Karpas-422 (cell line): ENCODE results near the gene PECR. TPM values are rescaled to one million over a fixed set of nuclear protein-coding genes. Genes with fewer than 3 reads are reported as not detected.

Experiments used
- DNase-seq: peaks from one replicate; pipeline ENCODE4 v3.0.0-alpha.2; 2015
- H2AFZ ChIP-seq: fragments of 200-600 bp; sonication (generic); 2 replicates; pipeline ENCODE4 v1.6.1; 2014; ENCODE audit warnings: antibody characterized with exemption, low read length, mixed read lengths
- H3K27ac ChIP-seq: fragments of 200-600 bp; sonication (generic); 2 replicates; pipeline ENCODE4 v1.5.1; 2014; ENCODE audit warnings: mild to moderate bottlenecking, low read length, moderate library complexity
- H3K27me3 ChIP-seq: fragments of 200-600 bp; sonication (generic); 2 replicates; pipeline ENCODE4 v1.6.1; 2014; ENCODE audit warnings: low read length, mixed read lengths
- H3K36me3 ChIP-seq: fragments of 200-600 bp; sonication (generic); 2 replicates; pipeline ENCODE4 v1.6.1; 2014; ENCODE audit warnings: low read length, mixed read lengths; ENCODE audit not compliant: insufficient read depth
- H3K4me1 ChIP-seq: fragments of 200-600 bp; sonication (generic); 2 replicates; pipeline ENCODE4 v1.6.1; 2014; ENCODE audit warnings: mild to moderate bottlenecking, low read length, mixed read lengths
- H3K4me2 ChIP-seq: fragments of 200-600 bp; sonication (generic); 2 replicates; pipeline ENCODE4 v1.6.1; 2014; ENCODE audit warnings: low read length, low read depth, mild to moderate bottlenecking; ENCODE audit not compliant: poor library complexity, severe bottlenecking
- H3K4me3 ChIP-seq: fragments of 200-600 bp; sonication (generic); 2 replicates; pipeline ENCODE4 v1.5.1; 2014; ENCODE audit warnings: mild to moderate bottlenecking, antibody characterized with exemption, low read length, mixed read lengths
- H3K79me2 ChIP-seq: fragments of 200-600 bp; sonication (generic); 2 replicates; pipeline ENCODE4 v1.6.1; 2014; ENCODE audit warnings: mild to moderate bottlenecking, low read length, mixed read lengths
- H3K9ac ChIP-seq: fragments of 200-600 bp; sonication (generic); 2 replicates; pipeline ENCODE4 v1.6.0; 2014; ENCODE audit warnings: low read length
- H3K9me2 ChIP-seq: fragments of 200-600 bp; sonication (generic), shearing (Covaris generic); replicated peaks from 2 replicates; pipeline ENCODE4 v1.6.0; 2014; ENCODE audit warnings: mild to moderate bottlenecking, low read length, moderate library complexity; ENCODE audit not compliant: insufficient read depth
- H3K9me3 ChIP-seq: fragments of 300-700, 200-600 bp; sonication (generic); 2 replicates; pipeline ENCODE4 v1.6.1; 2014; ENCODE audit warnings: low read length, mixed read lengths
- H4K20me1 ChIP-seq: fragments of 200-600 bp; sonication (generic); 2 replicates; pipeline ENCODE4 v1.6.1; 2014; ENCODE audit warnings: mild to moderate bottlenecking, antibody characterized with exemption, low read length, low read depth; ENCODE audit not compliant: insufficient read depth
- total RNA-seq: library from RNA; depleted of rRNA; stranded (reverse); fragments of >200 nt; shearing (Covaris generic); gene quantifications from 2 replicates; pipeline ENCODE4 v1.2.3, GENCODE V29; 2014; ENCODE audit warnings: low replicate concordance

Gene PECR
- total RNA-seq, 1 experiment from 2014 or later, result 0.30 TPM

DNA sequence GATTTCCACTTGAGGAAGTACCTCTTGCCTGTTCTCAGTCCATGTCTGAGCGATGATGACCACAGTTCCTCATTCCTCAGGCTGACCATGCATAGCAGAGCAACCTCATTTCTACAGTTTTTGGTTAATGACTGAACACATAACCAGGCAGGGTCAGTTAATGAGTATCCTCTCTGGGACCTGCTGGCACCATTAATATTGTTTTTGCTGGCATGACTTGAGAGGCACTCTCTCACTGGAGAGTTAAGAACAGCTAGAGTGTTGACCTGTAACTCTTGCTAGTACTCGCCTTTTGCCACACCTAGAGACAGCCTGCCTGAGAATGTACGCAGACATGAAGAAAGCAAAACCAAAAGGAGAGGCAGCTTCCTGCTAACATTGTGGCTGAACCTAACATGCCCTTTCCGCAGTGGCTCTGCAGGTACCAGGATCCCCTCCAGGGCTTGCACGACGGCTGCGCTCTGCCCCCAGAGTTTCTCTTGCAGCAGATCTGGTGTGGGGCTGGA is 23.9 kb downstream of the PECR start:
- H3K36me3 ChIP-seq, result no peaks in the 10 kb centered on the region
- no peak overlapping the region for H2AFZ ChIP-seq
- no peaks in the 10 kb centered on the region for H3K79me2 ChIP-seq
- no peaks in the 10 kb centered on the region for H3K9me2 ChIP-seq
- no peaks in the 10 kb centered on the region for H3K4me1 ChIP-seq
- no peaks in the 10 kb centered on the region for H4K20me1 ChIP-seq
- no peak for DNase-seq
- no peak overlapping the region for H3K9ac ChIP-seq
- H3K9me3 ChIP-seq, result no peaks in the 10 kb centered on the region
- no peak overlapping the region for H3K27ac ChIP-seq
- no peaks in the 10 kb centered on the region for H3K27me3 ChIP-seq
- H3K4me3 ChIP-seq, result no peak overlapping the region
- no peak overlapping the region for H3K4me2 ChIP-seq

DNA sequence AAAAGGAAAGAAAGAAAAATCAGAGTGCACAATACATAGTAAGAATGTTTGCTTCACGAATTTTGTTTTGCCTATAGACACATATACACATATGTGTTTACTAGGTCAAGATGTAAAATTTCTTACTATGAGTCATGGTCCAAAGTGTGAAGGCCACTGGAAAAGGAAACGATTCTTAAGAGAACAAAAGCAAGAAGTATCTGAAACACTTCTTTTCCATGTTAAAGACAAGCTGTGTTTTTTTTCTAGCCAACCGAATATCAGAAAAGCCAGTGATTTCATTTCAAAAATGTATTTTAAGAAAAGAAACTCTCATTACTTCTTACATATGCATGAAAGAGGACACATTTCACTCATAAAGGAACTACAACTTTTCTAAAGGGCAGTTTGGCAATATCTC is 24.9 kb downstream of the PECR start:
- Histone ChIP-seq H3K4me3 (no peak overlapping the region), H3K27ac (no peak overlapping the region), H2AFZ (no peak overlapping the region), H3K9ac (no peak overlapping the region), H4K20me1 (no peaks in the 10 kb centered on the region), H3K9me2 (no peaks in the 10 kb centered on the region), H3K4me1 (no peaks in the 10 kb centered on the region), H3K4me2 (no peak overlapping the region), H3K9me3 (no peaks in the 10 kb centered on the region), H3K79me2 (no peaks in the 10 kb centered on the region), H3K36me3 (no peaks in the 10 kb centered on the region), H3K27me3 (no peaks in the 10 kb centered on the region)
- no peak for DNase-seq

DNA sequence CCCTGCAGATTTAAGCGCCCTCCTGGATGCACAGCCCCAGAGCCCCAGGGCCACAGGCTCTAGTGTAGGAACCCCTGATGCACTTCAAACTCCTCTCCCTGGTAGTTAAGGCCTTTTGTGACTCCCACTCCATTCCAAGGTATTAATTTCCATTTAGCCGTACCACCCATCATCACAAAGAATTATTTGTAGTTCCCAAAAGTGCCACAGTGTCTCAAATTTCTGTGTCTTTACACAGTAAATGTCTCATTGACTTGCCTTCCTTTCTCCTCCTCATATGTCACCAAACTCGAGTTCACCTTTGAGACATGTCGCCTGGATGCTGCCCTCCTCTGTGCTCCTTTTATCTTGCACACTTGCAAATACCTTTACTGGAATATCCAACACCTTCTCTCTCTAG is 25.9 kb downstream of the PECR start:
- H3K4me2 ChIP-seq, result no peak overlapping the region

DNA sequence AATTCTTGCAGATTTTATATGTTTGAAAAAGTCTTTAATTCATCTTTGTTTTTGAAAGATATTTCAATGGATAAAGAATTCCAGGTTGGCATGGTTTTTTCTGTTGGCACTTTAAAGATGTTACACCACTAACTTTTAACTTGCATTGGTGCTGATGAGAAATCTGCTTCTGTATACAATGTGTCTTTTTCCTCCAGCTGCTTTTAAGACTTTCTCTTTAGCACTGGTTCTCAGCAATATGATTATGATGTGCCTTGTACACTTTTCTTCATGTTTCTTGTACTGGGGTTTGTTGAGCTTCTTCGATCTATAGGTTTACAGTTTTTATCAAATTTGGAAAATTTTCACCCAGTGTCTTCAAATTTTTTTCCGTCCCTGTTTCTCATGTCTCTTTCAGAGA is 29.2 kb downstream of the PECR start:
- Histone ChIP-seq H2AFZ (no peak overlapping the region), H3K27me3 (no peaks in the 10 kb centered on the region), H3K9ac (no peak overlapping the region), H3K4me2 (no peak overlapping the region), H3K79me2 (no peaks in the 10 kb centered on the region), H3K9me3 (no peaks in the 10 kb centered on the region), H4K20me1 (no peaks in the 10 kb centered on the region), H3K4me3 (no peak overlapping the region), H3K36me3 (no peaks in the 10 kb centered on the region), H3K4me1 (no peaks in the 10 kb centered on the region), H3K9me2 (no peaks in the 10 kb centered on the region), H3K27ac (no peak overlapping the region)
- no peak for DNase-seq

More for the DNA sequence above, 25.9 kb downstream of the PECR start:
- H3K4me3 ChIP-seq, result no peak overlapping the region
- no peak overlapping the region for H3K27ac ChIP-seq
- no peak overlapping the region for H2AFZ ChIP-seq
- no peaks in the 10 kb centered on the region for H4K20me1 ChIP-seq
- H3K9ac ChIP-seq, result no peak overlapping the region
- H3K9me3 ChIP-seq, result no peaks in the 10 kb centered on the region
- no peaks in the 10 kb centered on the region for H3K9me2 ChIP-seq
- H3K4me1 ChIP-seq, result no peaks in the 10 kb centered on the region
- H3K27me3 ChIP-seq, result no peaks in the 10 kb centered on the region
- no peak for DNase-seq
- no peaks in the 10 kb centered on the region for H3K79me2 ChIP-seq
- no peaks in the 10 kb centered on the region for H3K36me3 ChIP-seq

DNA sequence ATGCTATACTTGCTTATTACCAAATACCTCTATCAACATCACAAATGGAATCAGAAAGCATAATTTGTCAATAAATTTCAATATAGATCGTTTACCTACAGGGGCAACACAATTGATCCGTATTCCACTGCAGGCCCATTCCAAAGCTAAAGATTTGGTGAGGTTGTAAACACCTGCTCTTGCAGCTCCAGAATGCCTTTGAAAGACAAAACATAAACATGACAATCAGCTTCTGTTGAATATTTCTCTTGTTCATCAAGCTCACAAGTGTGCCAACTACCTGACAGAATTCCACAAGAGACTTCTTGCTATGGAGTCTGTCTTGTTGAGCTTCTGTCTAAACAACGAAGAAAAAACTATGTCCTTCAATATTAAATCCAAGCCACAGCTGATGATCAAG is 30.3 kb downstream of the PECR start:
- Histone ChIP-seq H3K9me3 (no peaks in the 10 kb centered on the region), H3K4me3 (no peak overlapping the region), H3K79me2 (no peaks in the 10 kb centered on the region), H3K36me3 (no peaks in the 10 kb centered on the region), H3K4me2 (no peak overlapping the region), H2AFZ (no peak overlapping the region), H3K4me1 (no peaks in the 10 kb centered on the region), H4K20me1 (no peaks in the 10 kb centered on the region), H3K27me3 (no peaks in the 10 kb centered on the region), H3K9ac (no peak overlapping the region), H3K27ac (no peak overlapping the region), H3K9me2 (no peaks in the 10 kb centered on the region)
- no peak for DNase-seq

DNA sequence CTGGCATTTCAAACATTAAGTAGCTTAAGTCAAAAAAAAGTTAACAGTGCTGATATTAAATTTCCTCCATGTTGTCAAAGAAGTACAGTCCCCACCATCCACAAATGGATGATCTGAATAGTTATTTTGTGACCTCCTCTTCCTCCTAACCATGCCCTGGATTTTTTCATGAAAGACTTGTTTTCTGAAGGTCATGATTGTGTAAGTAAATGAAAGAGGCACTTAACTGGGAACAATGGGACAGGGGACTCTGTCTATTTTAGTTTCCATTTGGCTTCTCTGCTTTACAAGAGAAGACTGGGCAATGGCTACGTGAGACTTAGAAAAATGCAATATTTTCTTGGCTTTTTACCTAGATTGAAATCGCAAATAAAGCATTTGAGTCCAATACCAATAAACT is 32.2 kb downstream of the PECR start:
- Histone ChIP-seq H3K27me3 (no peaks in the 10 kb centered on the region), H4K20me1 (no peaks in the 10 kb centered on the region), H3K27ac (no peak overlapping the region), H2AFZ (no peak overlapping the region), H3K4me1 (no peaks in the 10 kb centered on the region), H3K79me2 (no peaks in the 10 kb centered on the region), H3K4me2 (no peak overlapping the region), H3K9ac (no peak overlapping the region), H3K9me3 (no peaks in the 10 kb centered on the region), H3K36me3 (no peaks in the 10 kb centered on the region), H3K9me2 (no peaks in the 10 kb centered on the region), H3K4me3 (no peak overlapping the region)
- DNase-seq, result no peak

DNA sequence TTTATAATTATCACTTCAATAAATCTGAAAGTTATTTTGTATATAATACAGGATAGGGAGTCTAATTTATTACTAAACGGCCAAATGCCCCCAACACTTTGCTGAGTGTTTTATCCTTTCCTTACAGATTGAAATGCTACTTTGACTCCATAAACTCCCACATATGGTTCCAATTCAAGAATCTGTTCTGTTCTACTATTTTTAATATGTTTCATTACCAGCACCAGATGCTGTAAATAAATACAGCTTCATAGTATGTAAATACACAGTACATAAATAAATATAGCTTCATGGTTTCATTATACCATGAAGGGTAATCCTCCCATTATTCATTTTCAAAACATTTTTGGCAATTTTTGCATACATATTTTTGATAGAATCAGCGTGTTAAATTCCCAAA is 34.2 kb downstream of the PECR start:
- DNase-seq, result no peak
- no peaks in the 10 kb centered on the region for H3K27me3 ChIP-seq
- no peak overlapping the region for H2AFZ ChIP-seq
- no peak overlapping the region for H3K4me3 ChIP-seq
- no peaks in the 10 kb centered on the region for H3K36me3 ChIP-seq
- H3K79me2 ChIP-seq, result no peaks in the 10 kb centered on the region
- no peaks in the 10 kb centered on the region for H3K9me2 ChIP-seq
- no peaks in the 10 kb centered on the region for H3K4me1 ChIP-seq
- H3K9ac ChIP-seq, result no peak overlapping the region
- H3K4me2 ChIP-seq, result no peak overlapping the region
- H4K20me1 ChIP-seq, result no peaks in the 10 kb centered on the region
- H3K9me3 ChIP-seq, result no peaks in the 10 kb centered on the region
- H3K27ac ChIP-seq, result no peak overlapping the region

DNA sequence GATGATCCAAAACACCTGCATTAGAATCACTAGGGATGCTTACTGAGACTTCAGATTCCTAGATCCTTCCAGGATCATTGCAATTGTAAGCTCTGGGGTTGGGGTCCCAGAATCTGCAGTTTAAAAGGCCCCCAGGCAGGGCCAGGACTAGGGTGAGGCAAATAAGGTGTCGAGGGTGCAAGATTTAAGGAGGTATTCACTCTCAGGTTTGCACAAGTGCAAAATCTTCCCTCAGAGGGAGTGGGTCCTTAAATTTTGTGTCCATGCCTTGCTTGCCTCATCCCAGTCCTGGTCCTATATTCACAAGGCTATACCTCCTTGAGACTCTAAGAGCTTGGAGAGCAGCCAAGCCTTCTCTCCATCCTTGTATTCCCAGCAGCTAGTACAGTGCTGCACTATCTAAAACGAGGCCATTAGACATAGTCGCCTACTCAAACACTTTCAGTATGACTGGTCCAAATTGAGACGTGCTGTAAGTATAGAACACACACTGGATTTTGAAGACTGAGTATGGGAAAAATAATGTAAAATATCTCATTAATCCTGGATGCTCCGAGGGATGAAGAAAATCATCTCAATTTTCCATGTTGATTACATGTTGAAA is 36.6 kb downstream of the PECR start:
- H3K79me2 ChIP-seq, result no peaks in the 10 kb centered on the region
- no peaks in the 10 kb centered on the region for H3K9me2 ChIP-seq
- no peak for DNase-seq
- no peak overlapping the region for H3K27ac ChIP-seq
- H2AFZ ChIP-seq, result no peak overlapping the region
- no peaks in the 10 kb centered on the region for H3K4me1 ChIP-seq
- H3K36me3 ChIP-seq, result no peaks in the 10 kb centered on the region
- no peak overlapping the region for H3K9ac ChIP-seq
- no peaks in the 10 kb centered on the region for H3K27me3 ChIP-seq
- no peaks in the 10 kb centered on the region for H3K9me3 ChIP-seq
- no peak overlapping the region for H3K4me2 ChIP-seq
- H4K20me1 ChIP-seq, result no peaks in the 10 kb centered on the region
- no peak overlapping the region for H3K4me3 ChIP-seq
